Psoas muscle (tissue), 8 donors: ENCODE measurements around the gene UBC. TPM values are rescaled to one million over a fixed set of nuclear protein-coding genes. Genes with fewer than 3 reads are reported as not detected.
"Not testable (repeated sequence)": the region's sequence is repeated elsewhere in the genome, so short reads cannot be mapped to it uniquely, and the experiment has no call there.

Experiments
- ATAC-seq, 4 donors: fragments of 200-7000 bp; cut with Tn5 transposase; one replicate each; pipeline ENCODE4 v1.9.1; 2020; ENCODE audit warnings: moderate library complexity in 3 of 4, mild to moderate bottlenecking in 2 of 4
- DNase-seq, 2 donors: peaks; one replicate each; pipeline ENCODE4 v3.0.0-alpha.2; 2020
- H3K27ac ChIP-seq: fragments of 200-600 bp; one replicate; pipeline ENCODE4 v1.8.0; 2022
- H3K27me3 ChIP-seq, 3 donors: fragments of 200-600 bp in 1 of 3; one replicate each; pipeline versions ENCODE4 v1.6.1 to v1.8.0; 2013 to 2022; ENCODE audit warnings: low read length in 2 of 3, mild to moderate bottlenecking in 2 of 3, moderate library complexity in 1 of 3; ENCODE audit not compliant: insufficient read depth in 3 of 3
- H3K36me3 ChIP-seq, 2 donors: fragments of 200-600 bp in 1 of 2; one replicate each; pipeline versions ENCODE4 v1.6.1 to v1.8.0; 2013 to 2022; ENCODE audit warnings: low read depth in 1 of 2, mild to moderate bottlenecking in 1 of 2, moderate library complexity in 1 of 2; ENCODE audit not compliant: insufficient read depth in 1 of 2
- H3K4me1 ChIP-seq: fragments of 200-600 bp; one replicate; pipeline ENCODE4 v1.8.0; 2022
- H3K4me3 ChIP-seq: fragments of 200-600 bp; one replicate; pipeline ENCODE4 v1.8.0; 2022; ENCODE audit warnings: mild to moderate bottlenecking
- H3K9me3 ChIP-seq: fragments of 200-600 bp; one replicate; pipeline ENCODE4 v1.8.0; 2022
- CTCF ChIP-seq: fragments of 200-600 bp; IDR thresholded peaks from one replicate; pipeline ENCODE4 v1.8.0; 2022; ENCODE audit warnings: antibody characterized with exemption
- WGBS, 3 donors: extraction: QIAGEN DNeasy Blood & Tissue Kit; methylation state at CpG; one replicate each; pipeline versions ENCODE4 v1.1.6 to v1.1.7; 2013; 5-methylcytosine and 5-hydroxymethylcytosine counted together
- intact Hi-C, 2 donors: fragments of 100-400 bp; cut with DNase I; formaldehyde crosslinking; loops; one replicate each; pipeline versions ENCODE4 v1.11.0 to v1.14.2; 2022
- polyA plus RNA-seq, 3 donors: library from polyadenylated mRNA; stranded (reverse); fragments of 200-250 nt; gene quantifications; one replicate each; pipeline ENCODE4 v1.2.3, GENCODE V29; 2013
- total RNA-seq, 4 donors: library from RNA; stranded (reverse); fragmentation: NEBNext Ultra II Directional in 2 of 4; extraction: Animal tissue kit (Norgen Biotek cat#: 25700) in 2 of 4; gene quantifications; one replicate each; pipeline versions ENCODE4 v1.2.1 to v1.2.4, GENCODE V29; 2021 to 2023
- donor health status: healthy with polysubstance abuse.
- donor health status: DM: no; HTN: no; CAD: no; lungs with moderate emphysema.
- donor health status: Bipolar disorder and iron deficiency.
- donor health status: healthy.
- donor health status: DM: yes; HTN: yes; CAD: no.
- donor health status: DM: no; HTN: no; CAD: no.
- donor health status: DM: no; HTN: no; CAD: no.
- donor health status: DM: yes; HTN: yes; CAD: no.

UBC gene
- total and polyA plus RNA-seq, 7 donors = 2,036 to 18,039 (median 2,719) TPM

- no peaks in the 10 kb centered on the region for H3K36me3 ChIP-seq
- no peaks in the 10 kb centered on the region for H3K27me3 ChIP-seq
- DNase-seq = no peak
- intact Hi-C loops = loop anchor here in 1 of 2 donors (10.0 kb wide), 1 partner anchor 92 kb away; no protein-coding TSS in a partner anchor
- 85 to 93% (median 91%) methylated on average over 5 of the region's 5 CpGs for WGBS, 3 donors
- no peak overlapping the region for H3K4me3 ChIP-seq
- H3K9me3 ChIP-seq = no peaks in the 10 kb centered on the region
- H3K27ac ChIP-seq = no peak overlapping the region
- H3K4me1 ChIP-seq = no peaks in the 10 kb centered on the region
- no peak for ATAC-seq
- TF ChIP-seq CTCF = no peak
Measured at GRCh38 chr12:124896461-124896860, 18.0 kb downstream of the UBC start.

GRCh38 chr12:124893792-124894516, 20.5 kb downstream of the UBC start:
- 94% methylated on average over 9 of the region's 9 CpGs for WGBS, 3 donors
- Histone ChIP-seq H3K36me3 (no peaks in the 10 kb centered on the region), H3K27me3 (no peaks in the 10 kb centered on the region), H3K4me3 (no peak overlapping the region), H3K4me1 (no peaks in the 10 kb centered on the region), H3K9me3 (no peaks in the 10 kb centered on the region), H3K27ac (no peak overlapping the region)
- no peak for TF ChIP-seq CTCF
- intact Hi-C loops = loop anchor here in 1 of 2 donors (10.0 kb wide), 1 partner anchor 89 kb away; no protein-coding TSS in a partner anchor
- ATAC-seq (no peak), DNase-seq (no peak)

GRCh38 chr12:124888260-124888659, 26.2 kb downstream of the UBC start:
- Histone ChIP-seq H3K36me3 (no peaks in the 10 kb centered on the region), H3K4me3 (no peak overlapping the region), H3K27me3 (no peaks in the 10 kb centered on the region), H3K4me1 (no peaks in the 10 kb centered on the region), H3K27ac (no peak overlapping the region), H3K9me3 (no peaks in the 10 kb centered on the region)
- TF ChIP-seq CTCF = no peak
- ATAC-seq (no peak), DNase-seq (no peak)
- intact Hi-C loops = no loop called here
- 53 to 59% (median 55%) methylated on average over 2 of the region's 2 CpGs for WGBS, 3 donors

GRCh38 chr12:124887766-124888165, 26.7 kb downstream of the UBC start:
- H3K27ac ChIP-seq, intact Hi-C loops, H3K27me3 ChIP-seq, H3K4me3 ChIP-seq, H3K9me3 ChIP-seq, DNase-seq, H3K36me3 ChIP-seq, ATAC-seq, H3K4me1 ChIP-seq: not testable (repeated sequence)
- 93 to 97% (median 97%) methylated on average over 9 of the region's 9 CpGs for WGBS, 3 donors

- TF ChIP-seq CTCF = no peak
- no peaks in the 10 kb centered on the region for H3K4me1 ChIP-seq
- H3K9me3 ChIP-seq = no peaks in the 10 kb centered on the region
- H3K36me3 ChIP-seq = no peaks in the 10 kb centered on the region
- DNase-seq (no peak), ATAC-seq (no peak)
- intact Hi-C loops = no loop called here
- no peak overlapping the region for H3K27ac ChIP-seq
- H3K4me3 ChIP-seq = no peak overlapping the region
- WGBS, 3 donors = 70 to 73% (median 72%) methylated on average over 15 of the region's 15 CpGs
- no peaks in the 10 kb centered on the region for H3K27me3 ChIP-seq
Measured at GRCh38 chr12:124884587-124885438, 29.6 kb downstream of the UBC start.
